Heart left ventricle (tissue), 13 donors: Measurements from ENCODE around the gene GRIP1.

Experiments used
- POLR2A ChIP-seq, 2 donors: fragments of 450-650 bp; IDR thresholded peaks; one replicate each; pipeline ENCODE4 v1.6.1; 2017; ENCODE audit warnings: antibody characterized with exemption in 2 of 2, mild to moderate bottlenecking in 2 of 2, moderate library complexity in 2 of 2
- TF ChIP-seq, protein P1 (sequence below), 12 donors: fragments of 200-600 bp; sonication (generic) in 4 of 12; IDR thresholded peaks; one replicate each; pipeline versions ENCODE4 v1.5.0 to v1.8.0; 2018 to 2022; ENCODE audit warnings: antibody characterized with exemption in 12 of 12, mild to moderate bottlenecking in 5 of 12
- donor health status: ischemic (EF 13 %, LVEDD 7.1; RV severe dilation, severe dysfunction).
- donor health status: DM: no; HTN: yes; CAD: no.
- donor health status: DM: no; HTN: no; CAD: no.
- donor health status: ischemic (EF 25% LVEDD 6.9; RV normal size, moderate dysfunction).
- donor health status: ischemic (EF 25% LVEDD 5.7; RV mildly dilated, moderate dysfunction).
- donor health status: ischemic (EF 35%, LVEDD 5.7; RV mildly dilated, moderate dysfunction).
- donor health status: nonischemic (EF 11% LVEDD 7.7; RV severe dilation, severe dysfunction).
- donor health status: DM: yes; HTN: yes; CAD: no.
- donor health status: PGD.
- donor health status: ischemic (EF 29% LVEDD 5.4; RV normal size, mild dysfunction).
- donor health status: nonischemic (EF 23%, LVEDD 6.1; RV moderate dilation, normal function).

DNA sequence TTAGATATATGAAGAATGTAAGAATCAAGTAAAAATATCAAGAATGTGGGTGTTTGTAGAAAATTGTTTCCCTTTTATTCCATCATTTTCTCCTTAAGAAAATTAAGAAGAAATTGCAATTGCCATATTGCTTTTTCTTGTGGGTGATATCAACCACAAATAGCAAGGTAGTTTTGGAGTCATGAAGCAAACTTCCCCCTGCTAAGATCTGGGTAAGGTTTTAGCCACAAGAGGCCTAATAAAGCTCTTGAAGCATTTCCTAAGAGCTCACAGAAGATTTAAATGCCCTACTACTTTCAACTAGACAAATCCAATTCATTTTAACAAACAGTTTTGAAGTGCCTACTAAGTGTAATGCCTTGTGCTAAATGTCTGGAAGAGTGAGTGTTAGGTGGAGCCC, 2.6 kb downstream of the GRIP1 start:
- TF ChIP-seq POLR2A (IDR thresholded peaks at IDR 0.05): no peak
- TF ChIP-seq, protein P1, sequence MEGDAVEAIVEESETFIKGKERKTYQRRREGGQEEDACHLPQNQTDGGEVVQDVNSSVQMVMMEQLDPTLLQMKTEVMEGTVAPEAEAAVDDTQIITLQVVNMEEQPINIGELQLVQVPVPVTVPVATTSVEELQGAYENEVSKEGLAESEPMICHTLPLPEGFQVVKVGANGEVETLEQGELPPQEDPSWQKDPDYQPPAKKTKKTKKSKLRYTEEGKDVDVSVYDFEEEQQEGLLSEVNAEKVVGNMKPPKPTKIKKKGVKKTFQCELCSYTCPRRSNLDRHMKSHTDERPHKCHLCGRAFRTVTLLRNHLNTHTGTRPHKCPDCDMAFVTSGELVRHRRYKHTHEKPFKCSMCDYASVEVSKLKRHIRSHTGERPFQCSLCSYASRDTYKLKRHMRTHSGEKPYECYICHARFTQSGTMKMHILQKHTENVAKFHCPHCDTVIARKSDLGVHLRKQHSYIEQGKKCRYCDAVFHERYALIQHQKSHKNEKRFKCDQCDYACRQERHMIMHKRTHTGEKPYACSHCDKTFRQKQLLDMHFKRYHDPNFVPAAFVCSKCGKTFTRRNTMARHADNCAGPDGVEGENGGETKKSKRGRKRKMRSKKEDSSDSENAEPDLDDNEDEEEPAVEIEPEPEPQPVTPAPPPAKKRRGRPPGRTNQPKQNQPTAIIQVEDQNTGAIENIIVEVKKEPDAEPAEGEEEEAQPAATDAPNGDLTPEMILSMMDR (IDR thresholded peaks at IDR 0.05): no peak
